ENCODE results near the gene EML1. TPM values are rescaled to one million over a fixed set of nuclear protein-coding genes. Genes with fewer than 3 reads are reported as not detected.

The EML1 gene
- total RNA-seq, 2 donors from 2014 or later: 55.1 to 66.5 TPM

- Histone ChIP-seq H3K4me1 (ENCODE audit: control insufficient read depth in 1 of 2, low read depth in 2 of 2) (peaks cover 0 to 5% of the 10 kb centered on the region in 2 donors), H3K36me3 (no peaks in the 10 kb centered on the region), H3K27ac (no peak overlapping the region), H3K27me3 (replicated peaks; ENCODE audit: insufficient read depth) (no peaks in the 10 kb centered on the region), H3K4me3 (no peak overlapping the region), H3K9me3 (no peaks in the 10 kb centered on the region)
- no peak for TF ChIP-seq CTCF (IDR thresholded peaks at IDR 0.05)
- ATAC-seq (ENCODE audit: insufficient number of reproducible peaks, low FRiP score, low read depth) (no peak), DNase-seq (ENCODE audit: low spot score) (no peak)
Measured at GRCh38 chr14:99966037-99966835, 173.0 kb downstream of the EML1 start.

GRCh38 chr14:99966912-99967311 is 173.7 kb downstream of the EML1 start:
- Histone ChIP-seq H3K4me1 (ENCODE audit: control insufficient read depth in 1 of 2, low read depth in 2 of 2) (peaks cover 0 to 5% of the 10 kb centered on the region in 2 donors), H3K27me3 (replicated peaks; ENCODE audit: insufficient read depth) (no peaks in the 10 kb centered on the region), H3K27ac (no peak overlapping the region), H3K4me3 (no peak overlapping the region), H3K9me3 (no peaks in the 10 kb centered on the region), H3K36me3 (no peaks in the 10 kb centered on the region)
- DNase-seq (ENCODE audit: low spot score): no peak
- no peak for TF ChIP-seq CTCF (IDR thresholded peaks at IDR 0.05)
- ATAC-seq (ENCODE audit: insufficient number of reproducible peaks, low FRiP score, low read depth): no peak

GRCh38 chr14:99968191-99968920 is 175.1 kb downstream of the EML1 start:
- Histone ChIP-seq H3K36me3 (no peaks in the 10 kb centered on the region), H3K9me3 (no peaks in the 10 kb centered on the region), H3K27me3 (replicated peaks; ENCODE audit: insufficient read depth) (no peaks in the 10 kb centered on the region), H3K4me3 (no peak overlapping the region), H3K27ac (no peak overlapping the region), H3K4me1 (ENCODE audit: control insufficient read depth in 1 of 2, low read depth in 2 of 2) (peaks cover 0 to 14% of the 10 kb centered on the region in 2 donors)
- DNase-seq (ENCODE audit: low spot score) (no peak), ATAC-seq (ENCODE audit: insufficient number of reproducible peaks, low FRiP score, low read depth) (no peak)
- no peak for TF ChIP-seq CTCF (IDR thresholded peaks at IDR 0.05)

- Histone ChIP-seq H3K4me1 (ENCODE audit: control insufficient read depth in 1 of 2, low read depth in 2 of 2) (peaks cover 0 to 14% of the 10 kb centered on the region in 2 donors), H3K27me3 (replicated peaks; ENCODE audit: insufficient read depth) (no peaks in the 10 kb centered on the region), H3K9me3 (no peaks in the 10 kb centered on the region), H3K27ac (no peak overlapping the region), H3K4me3 (no peak overlapping the region), H3K36me3 (no peaks in the 10 kb centered on the region)
- DNase-seq (ENCODE audit: low spot score) (no peak), ATAC-seq (ENCODE audit: insufficient number of reproducible peaks, low FRiP score, low read depth) (no peak)
- no peak for TF ChIP-seq CTCF (IDR thresholded peaks at IDR 0.05)
Measured at GRCh38 chr14:99968941-99969340, 175.7 kb downstream of the EML1 start.

- Histone ChIP-seq H3K36me3 (no peaks in the 10 kb centered on the region), H3K4me3 (no peak overlapping the region), H3K9me3 (no peaks in the 10 kb centered on the region), H3K4me1 (ENCODE audit: control insufficient read depth in 1 of 2, low read depth in 2 of 2) (peaks cover 0 to 14% of the 10 kb centered on the region in 2 donors), H3K27me3 (replicated peaks; ENCODE audit: insufficient read depth) (no peaks in the 10 kb centered on the region), H3K27ac (no peak overlapping the region)
- TF ChIP-seq CTCF (IDR thresholded peaks at IDR 0.05): no peak
- ATAC-seq (ENCODE audit: insufficient number of reproducible peaks, low FRiP score, low read depth) (no peak), DNase-seq (ENCODE audit: low spot score) (no peak)
Measured at GRCh38 chr14:99969673-99970322, 176.6 kb downstream of the EML1 start.

Measured in thoracic aorta (tissue), 2 donors.